CD4-positive, alpha-beta T cell treated with Interleukin-15 for 1 hour (primary cell): ENCODE measurements around the gene CDRT4.

Experiments
- DNase-seq: peaks from one replicate; pipeline ENCODE4 v3.0.0-alpha.2; 2020

Gene CDRT4

GRCh38 chr17:15492791-15493692, 25.6 kb upstream of the CDRT4 start:
- DNase-seq = no peak

DNA sequence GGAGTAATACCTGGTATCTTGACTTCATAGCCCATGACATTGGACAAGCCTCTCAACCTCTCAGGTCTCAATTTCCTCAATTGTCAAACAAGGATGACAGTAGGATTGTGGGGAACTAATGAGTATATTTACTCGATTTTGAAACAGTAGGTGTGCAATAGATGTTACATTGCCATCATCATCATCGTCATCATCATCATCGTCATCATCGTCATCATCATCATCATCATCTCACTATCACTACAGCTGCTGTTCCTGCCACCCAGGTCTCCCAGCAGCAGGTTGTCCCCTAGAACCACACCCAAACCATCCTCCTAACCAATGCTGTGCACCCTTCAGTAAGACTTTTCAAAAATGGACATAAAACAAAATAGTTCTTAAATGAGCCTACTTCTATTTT, 24.8 kb upstream of the CDRT4 start:
- no peak for DNase-seq

- DNase-seq = no peak
These were observed 23.3 kb upstream of the CDRT4 start for GRCh38 chr17:15490634-15491261.

- no peak for DNase-seq
These were observed 21.1 kb upstream of the CDRT4 start for GRCh38 chr17:15488557-15488956.

DNA sequence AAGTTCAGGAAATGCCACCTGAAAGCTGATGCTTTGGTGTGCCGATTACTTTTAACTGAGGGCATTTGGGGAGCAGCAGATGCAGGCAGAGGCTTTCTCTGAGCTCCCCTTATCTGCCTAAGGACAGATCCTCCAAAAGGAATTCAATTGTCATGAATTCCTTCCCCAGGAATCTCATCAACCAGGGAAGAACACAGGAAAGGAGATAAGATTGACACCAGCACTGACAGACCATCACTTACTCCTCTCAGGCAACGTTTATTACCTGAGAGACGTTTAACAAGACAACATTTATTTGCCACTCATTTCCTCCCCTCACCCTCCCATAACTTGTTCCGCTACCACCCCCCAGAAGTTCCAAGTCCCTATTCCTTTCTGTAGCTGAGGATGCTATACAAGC, 17.6 kb upstream of the CDRT4 start:
- no peak for DNase-seq

DNA sequence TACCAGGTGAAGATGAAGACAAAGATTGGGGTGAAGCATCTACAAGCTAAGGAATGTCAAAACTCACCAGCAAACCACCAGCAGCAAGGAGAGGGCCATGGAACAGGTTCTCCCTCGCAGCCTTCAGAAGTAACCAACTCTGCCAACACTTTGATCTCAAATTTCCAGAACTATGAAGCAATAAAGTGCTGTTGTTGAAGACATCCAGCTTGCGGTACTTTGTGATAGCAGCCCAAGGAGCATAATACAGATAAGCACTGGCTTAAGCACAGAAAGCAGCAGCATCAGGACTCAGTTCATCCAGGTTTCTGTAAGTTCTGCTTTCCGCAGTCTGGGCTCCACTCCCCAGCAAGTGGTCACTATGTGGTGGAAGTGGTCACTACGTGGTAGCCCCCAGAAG, 16.0 kb upstream of the CDRT4 start:
- no peak for DNase-seq

DNA sequence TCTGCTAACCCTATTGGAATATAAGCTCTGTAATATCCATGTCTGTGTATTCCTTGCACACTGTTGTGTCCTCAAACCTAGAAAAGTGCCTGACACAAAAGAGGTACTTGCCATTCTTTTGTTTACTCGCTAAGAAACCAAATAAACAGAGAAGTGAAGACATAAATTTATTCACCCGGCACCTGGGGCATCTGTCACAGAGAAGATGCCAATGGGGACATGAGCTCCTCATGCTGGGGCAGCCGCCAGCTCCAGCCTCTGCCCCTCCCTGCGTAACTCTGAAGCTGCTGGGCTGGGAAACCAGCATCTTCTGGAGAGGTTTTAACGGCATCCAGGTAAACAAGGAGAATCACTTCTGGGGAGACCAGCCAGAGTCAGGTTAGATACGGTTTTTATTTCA, 15.1 kb upstream of the CDRT4 start:
- no peak for DNase-seq

DNA sequence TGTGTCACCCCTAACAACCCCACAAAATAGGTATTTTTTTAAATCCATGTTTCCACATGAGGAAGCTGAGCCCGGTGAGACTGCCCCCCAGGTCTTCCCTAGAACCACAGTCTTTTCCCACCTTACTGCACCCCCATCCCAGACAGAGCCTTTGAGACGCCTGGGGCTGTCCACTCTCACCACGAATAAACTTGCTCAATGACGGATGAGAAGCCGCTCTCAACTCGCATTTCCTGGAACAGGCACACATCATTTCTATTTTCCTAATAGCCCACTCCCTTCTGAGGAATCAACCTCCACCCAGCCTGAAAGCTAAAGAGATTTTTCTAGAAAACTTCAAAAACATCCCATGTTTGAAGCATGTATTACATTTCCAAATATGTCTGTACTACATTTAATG, 14.1 kb upstream of the CDRT4 start:
- DNase-seq = no peak

DNA sequence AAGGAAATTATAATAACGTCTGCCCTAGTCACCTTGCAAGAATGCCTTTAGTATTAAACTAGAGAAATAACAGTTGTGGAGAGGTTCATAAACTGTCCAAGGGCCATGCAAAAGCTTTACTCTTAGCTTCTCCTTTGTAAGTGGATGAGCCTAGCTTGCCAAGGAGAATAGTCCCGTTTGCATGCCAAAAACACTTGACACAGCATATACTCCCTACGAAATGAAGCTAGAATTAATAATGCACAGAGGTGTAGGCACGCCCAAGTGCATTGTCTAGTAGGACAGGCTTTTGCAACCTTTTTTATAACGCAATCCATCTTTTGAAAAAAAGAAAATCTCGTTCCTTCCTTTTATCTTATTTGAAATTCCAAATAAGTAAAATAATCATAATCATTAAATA, 12.8 kb upstream of the CDRT4 start:
- DNase-seq = no peak

DNA sequence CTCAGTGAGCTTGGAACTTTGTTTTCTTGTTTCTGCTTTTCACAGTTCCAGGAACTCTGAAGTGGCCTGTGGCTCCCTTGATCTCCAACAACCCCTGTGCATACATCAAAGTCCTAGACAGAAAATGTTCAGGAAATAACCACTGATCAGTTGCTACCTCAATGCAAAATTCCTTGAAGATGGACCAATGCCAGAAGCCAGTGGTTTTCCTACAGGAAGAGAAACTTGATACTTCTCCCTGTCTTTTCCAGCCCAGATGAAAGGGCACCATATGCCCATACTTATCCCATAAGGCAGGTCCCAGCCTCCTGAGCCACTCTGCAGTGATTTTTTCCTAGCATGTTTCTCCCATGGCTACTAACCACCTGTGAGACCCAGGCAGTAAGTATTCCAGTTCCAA, 12.3 kb upstream of the CDRT4 start:
- no peak for DNase-seq

DNA sequence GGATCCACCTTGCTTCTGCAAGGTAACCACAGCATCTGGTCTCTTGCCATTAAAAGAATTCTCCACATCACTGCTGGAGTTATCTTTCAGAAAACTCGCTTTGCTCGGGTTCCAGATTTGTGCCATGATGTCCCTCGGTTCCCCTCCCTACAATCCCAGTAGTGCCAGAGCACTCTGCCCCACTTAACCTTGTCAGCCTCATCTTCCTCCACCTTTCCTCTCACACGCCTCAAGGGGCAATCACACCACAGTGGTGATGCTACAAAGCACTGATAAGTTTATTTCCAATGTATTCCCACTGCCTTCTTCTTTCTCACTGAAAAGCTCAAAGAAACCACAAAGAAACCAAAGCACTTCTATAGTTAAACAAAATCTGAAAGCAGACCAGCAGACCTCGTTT, 11.4 kb upstream of the CDRT4 start:
- no peak for DNase-seq

DNA sequence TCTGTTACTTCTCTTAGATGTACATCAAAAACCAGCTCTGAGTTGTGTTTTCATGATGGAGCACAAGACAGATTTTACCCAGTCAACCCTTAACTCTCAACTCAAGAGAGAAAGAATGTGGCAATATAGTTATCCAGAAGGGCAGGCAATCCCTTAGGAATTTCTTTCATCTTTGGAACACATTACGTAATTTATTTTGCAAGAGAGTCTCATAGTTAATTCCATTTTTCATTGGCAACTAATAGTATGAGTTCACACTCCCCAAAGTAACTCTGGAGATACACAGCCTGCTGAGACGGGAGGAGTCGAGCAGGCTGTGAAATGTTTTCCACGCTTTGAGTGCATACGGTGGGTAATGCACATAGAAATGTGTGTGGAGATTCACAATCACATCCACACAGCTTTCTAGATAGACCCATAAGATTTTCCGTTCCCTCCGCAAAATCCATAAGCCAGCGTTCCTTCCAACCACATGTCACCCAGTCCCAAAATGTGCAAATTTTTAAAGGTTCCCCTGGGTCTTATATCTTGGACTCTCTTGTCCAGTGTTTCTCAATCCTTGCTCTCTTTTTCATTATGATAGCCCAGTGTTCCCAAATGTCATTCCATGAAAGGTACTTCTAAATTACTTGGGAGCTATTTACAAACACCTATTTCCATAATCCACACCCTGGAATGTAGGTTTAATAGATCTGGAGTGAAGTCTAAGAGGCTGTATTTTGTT, 8.4 kb upstream of the CDRT4 start:
- no peak for DNase-seq

DNA sequence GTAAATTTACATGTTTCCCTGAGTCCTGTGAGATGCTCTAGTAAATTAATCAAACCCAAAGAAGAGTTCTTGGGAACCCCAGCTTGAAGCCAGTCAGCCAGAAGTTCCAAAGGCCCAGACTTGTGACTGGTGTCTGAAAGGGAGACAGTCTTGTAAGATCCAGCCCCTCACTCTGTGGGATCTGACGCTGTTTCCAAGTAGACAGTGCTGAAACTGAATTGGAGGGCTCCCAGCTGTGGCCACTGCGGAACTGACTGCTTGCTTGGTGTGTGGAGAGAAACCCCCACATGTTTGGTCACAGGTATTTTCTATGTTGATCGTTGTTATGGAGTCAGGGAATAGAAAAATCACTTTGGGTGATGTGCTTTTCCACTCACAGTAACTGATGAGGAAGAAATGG, 5.5 kb upstream of the CDRT4 start:
- no peak for DNase-seq

GRCh38 chr17:15470536-15470935, 3.1 kb upstream of the CDRT4 start:
- no peak for DNase-seq

DNA sequence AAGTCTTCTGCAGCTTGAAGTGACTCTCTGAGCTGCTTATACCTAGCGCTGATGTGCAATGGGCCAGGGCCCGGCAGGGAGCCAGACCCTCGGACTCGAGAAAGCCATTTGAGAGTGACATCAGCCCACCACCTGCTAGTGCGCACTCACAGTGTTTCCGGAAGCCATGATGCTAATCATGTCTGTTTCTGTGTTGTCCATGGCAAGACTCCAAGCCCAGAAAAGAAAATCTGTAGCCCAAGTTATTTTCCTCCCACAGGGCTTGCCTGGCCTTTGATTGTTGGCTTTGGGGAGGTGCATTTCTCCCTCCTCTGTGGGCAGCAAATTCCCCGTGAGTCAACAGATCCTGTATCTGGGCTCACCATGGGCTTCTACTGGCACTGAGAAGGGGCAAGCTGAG, 1.8 kb upstream of the CDRT4 start:
- DNase-seq = no peak

- DNase-seq = no peak
These were observed 705 bp upstream of the CDRT4 start for GRCh38 chr17:15468126-15468525.

GRCh38 chr17:15466131-15466530, 1.3 kb downstream of the CDRT4 start:
- no peak for DNase-seq

DNA sequence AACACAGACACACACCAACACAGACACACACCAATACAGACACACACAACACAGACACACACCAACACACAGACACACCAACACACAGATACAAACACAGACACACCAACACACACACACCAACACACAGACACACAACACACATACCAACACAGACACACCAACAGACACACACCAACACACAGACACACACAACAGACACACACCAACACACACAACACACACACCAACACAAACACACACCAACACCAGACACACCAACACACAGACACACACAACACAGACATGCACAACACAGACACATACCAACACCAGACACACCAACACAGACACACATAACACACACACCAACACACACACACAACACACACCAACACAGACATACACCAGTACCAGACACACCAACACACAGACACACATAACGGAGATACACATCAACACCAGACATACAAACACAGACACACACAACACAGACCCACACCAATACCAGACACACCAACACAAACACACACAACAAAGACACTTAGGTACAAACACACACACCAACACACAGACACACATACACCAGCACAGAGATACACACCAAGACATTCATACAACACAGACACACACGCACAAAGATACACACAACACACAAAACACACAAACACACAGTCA, 2.2 kb downstream of the CDRT4 start:
- no peak for DNase-seq

DNA sequence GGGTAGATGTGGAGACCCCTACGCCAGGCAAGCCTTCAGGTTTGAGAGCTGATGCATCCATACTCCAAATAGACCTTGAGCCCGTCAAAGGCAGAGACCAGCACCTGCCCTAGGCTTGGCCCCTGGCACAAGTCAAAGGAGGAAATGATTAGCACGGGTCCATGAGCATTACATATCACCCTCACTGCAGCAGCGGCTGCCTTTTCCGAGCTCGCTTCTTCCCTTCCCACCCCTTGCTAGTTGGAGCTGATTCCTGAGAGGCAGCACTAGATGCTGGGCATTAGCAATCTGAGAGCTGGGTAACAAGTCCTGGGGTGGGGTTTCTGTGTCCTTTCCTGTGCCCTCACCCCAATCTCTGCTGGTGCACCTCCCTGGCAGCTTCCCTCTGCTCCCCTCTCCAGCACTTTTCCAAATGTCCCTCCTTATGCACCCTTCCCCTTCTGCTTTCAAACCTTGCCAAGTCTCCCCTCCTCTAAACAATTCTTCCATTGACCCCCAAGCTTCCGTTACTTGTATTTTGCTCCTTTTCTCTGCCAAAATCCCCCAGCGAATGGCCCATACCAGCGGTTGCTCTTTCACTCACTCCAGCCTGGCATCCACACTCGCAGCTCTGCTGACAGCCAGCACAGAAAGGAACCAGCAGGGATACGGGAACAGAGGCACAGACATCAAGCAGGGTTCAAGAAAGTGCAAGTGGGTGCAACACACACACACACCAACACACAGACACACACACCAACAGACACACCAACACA, 3.0 kb downstream of the CDRT4 start:
- no peak for DNase-seq

GRCh38 chr17:15462976-15463772, 4.2 kb downstream of the CDRT4 start:
- no peak for DNase-seq

DNA sequence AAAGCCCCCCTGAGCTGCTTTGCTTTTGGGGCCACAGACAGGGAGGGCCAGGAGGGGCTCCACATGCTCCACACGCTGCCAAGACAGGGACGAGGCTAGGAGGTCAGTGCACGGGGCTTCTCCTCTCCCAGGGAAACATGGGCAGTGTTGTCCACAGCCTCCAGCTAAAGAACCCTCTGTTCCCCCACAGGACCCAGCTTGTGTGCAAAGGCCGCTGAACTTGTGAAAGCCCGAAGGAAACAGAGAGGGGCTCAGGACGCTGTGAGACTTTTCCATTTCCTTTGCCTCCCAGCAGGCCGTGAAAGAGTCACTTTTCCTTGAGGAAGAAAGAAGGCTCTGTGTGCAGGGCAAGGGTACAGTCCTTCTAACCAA, 9.7 kb downstream of the CDRT4 start:
- no peak for DNase-seq
